ENCODE results near the gene LCN2.
A peak's percentile ranks its signal among the peaks of the same experiment; 100 is the strongest.
"Not testable (repeated sequence)": the region's sequence is repeated elsewhere in the genome, so short reads cannot be mapped to it uniquely, and the experiment has no call there.

Gene LCN2

DNA sequence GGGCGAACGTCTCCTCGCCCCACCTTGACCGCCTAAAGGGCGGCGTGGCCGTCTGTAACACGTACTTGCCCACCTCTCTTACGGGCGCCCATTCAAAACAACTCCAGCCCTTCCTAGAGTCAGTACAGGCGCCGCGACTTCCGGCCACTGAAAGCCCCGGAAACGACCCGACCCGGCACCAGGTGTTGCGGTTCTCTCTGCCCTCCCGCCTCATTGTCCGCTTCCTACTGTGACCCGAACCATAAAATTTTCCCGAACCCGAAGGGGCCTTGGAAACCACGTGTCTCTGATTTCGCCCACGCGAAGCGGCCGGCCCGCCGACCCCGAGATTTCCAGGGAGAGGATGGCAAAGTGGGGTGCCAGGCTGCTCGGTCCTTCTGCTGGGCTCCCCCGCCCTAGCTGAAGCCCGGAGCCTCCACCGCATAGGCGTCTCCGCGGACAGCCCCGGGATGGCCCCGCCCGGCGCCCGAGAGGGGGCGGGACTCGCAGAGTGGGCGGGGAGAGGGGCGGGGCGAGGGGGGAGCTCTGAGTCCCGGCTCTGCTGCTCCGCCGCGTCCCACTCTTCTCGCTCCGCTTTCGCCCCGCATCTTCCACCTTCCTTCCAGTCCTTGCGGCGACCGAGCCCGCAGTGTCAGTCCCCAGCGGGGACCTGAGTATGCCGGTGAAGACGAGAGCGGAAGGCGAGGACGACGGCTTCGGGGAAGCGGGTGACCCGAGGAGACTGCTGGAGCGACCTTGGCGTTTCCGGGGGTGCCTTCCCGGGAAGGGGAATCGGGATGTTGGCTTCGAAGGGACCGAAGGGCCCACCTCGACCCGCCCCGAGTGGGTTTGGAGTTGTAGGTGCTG is 21.0 kb upstream of the LCN2 start:
- peak; percentile 95 for DNase-seq (ENCODE audit: low read depth, low spot score)

DNA sequence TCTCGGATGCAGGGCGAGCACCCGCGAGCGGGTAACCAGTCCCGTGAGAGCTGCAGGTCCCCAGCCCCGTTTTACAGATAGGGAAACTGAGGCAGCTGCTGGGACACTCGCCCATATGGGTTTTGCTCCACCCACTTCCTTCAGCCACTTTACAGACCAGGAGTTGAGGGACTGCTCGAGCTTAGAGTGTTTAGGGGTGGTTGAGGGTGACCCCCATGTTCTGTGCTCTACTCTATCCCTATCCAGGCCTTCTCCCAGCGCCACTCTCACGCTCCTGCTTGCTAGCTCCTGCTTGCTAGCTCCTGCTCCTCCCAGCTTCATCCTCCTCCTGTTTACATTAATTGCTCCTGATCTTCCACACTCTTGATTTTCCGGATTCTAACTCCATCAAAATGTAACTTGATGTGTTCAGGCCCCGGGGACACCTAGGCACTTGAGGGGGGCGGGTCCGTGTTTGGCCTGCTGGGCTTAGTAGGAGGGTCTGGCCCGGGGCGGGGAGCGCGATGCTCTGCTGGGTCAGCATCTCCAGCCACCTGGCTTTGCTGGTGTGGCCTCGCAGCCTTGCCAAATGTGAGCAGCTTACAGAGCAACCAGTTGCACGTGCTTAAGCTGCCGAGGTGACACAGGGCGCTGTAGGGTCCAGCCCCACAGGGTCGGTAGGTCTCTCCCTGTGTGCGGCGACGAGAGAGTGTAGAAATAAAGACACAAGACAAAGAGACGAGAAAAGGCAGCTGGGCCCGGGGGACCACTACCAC is 20.2 kb upstream of the LCN2 start:
- DNase-seq (ENCODE audit: low read depth, low spot score): no peak

DNA sequence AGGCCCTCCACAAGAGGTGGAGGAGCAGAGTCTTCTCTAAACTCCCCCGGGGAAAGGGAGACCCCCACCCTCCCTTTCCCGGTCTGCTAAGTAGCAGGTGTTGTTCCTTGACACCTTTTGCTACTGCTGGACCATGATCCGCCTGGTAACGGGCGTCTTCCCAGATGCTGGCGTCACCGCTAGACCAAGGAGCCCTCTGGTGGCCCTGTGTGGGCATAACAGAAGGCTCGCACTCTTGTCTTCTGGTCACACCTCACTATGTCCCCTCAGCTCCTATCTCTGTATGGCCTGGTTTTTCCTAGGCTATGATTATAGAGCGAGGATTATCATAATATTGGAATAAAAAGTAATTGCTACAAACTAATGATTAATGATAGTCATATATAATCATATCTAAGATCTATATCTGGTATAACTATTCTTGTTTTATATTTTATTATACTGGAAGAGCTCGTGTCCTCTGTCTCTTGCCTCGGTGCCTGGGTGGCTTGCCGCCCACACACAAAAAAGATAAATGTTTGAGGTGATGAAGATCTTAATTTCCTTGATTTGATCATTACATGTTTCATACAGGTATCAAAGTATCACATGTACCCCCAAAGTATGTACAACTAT is 19.2 kb upstream of the LCN2 start:
- DNase-seq (ENCODE audit: low read depth, low spot score): not testable (repeated sequence)

DNA sequence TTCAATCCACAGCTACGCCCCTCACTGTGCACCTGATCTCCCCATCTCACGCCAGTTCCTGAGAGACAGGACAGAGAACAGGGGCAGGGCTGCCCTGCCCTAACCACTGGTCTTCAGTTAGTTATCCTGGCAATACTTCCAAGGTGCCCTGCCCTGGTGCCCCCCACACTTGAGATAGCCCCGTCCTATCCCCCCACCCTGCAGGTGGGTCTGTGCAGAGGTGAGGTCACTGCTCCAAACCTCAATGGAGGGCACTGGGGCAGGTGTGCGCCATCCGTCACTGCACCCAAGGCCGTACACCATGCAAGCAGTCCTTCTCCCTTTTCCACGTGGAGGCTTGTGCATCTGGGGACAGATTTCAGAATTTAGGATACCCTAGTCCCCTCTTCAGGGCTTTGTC is 18.6 kb upstream of the LCN2 start:
- DNase-seq (ENCODE audit: low read depth, low spot score): not testable (repeated sequence)

DNA sequence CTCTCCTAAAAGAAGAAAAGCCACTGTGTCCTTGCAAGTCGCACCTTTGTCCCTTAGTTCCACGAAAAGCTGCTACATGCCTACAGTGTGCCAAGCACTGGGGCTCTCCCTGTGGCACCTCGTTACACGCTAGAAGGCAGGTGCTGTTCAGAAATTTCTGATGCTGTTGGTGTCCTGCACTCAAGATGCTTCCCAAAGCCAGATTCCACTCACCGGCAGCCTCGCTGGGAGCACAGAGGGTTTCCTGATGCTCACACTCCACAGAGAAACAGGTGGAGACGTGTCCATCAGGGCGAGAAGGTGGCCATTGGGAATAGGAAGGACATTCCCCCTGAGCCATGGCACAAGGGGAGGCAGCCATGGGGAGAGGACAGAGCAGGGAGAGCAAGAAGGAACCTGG is 17.9 kb upstream of the LCN2 start:
- DNase-seq (ENCODE audit: low read depth, low spot score): not testable (repeated sequence)

DNA sequence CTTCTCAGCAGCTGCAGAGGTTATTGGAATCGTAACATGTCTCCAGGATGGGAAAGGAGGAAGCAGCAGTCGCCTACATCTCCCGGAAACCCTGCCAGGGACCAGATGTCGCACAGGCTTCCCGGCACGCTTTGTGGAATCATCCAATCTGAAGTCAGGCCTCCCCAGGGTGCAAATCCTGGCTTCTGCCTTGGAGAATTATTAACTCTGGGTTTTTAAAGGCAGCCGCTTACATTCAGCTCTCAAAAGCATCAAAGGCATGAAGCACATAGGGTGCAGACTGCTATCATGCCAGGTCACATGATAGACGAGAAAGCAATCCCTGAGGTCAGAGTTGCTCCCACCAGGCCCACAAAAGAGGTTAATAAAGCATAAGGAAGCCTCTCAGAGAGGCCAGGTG is 17.1 kb upstream of the LCN2 start:
- not testable (repeated sequence) for DNase-seq (ENCODE audit: low read depth, low spot score)

DNA sequence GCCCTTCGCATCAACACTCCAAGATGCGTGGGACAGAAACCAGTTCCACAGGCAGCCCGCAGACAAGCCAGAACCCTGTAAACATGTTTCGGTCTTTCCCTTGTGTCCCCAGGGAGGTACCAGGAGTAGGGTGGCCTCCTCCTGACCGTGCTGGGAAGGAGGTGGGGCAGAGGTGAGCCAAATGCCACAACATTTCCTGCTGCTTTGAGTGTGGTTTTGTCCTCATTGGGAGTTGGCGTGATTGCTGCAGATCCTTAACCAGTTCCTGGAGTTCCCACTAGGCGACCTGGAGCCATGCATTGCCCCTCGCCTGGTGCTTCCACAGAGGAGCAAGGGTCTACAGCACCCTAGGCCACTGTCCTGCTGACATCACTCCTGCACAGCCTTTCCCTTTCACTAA is 13.7 kb upstream of the LCN2 start:
- DNase-seq (ENCODE audit: low read depth, low spot score): not testable (repeated sequence)

DNA sequence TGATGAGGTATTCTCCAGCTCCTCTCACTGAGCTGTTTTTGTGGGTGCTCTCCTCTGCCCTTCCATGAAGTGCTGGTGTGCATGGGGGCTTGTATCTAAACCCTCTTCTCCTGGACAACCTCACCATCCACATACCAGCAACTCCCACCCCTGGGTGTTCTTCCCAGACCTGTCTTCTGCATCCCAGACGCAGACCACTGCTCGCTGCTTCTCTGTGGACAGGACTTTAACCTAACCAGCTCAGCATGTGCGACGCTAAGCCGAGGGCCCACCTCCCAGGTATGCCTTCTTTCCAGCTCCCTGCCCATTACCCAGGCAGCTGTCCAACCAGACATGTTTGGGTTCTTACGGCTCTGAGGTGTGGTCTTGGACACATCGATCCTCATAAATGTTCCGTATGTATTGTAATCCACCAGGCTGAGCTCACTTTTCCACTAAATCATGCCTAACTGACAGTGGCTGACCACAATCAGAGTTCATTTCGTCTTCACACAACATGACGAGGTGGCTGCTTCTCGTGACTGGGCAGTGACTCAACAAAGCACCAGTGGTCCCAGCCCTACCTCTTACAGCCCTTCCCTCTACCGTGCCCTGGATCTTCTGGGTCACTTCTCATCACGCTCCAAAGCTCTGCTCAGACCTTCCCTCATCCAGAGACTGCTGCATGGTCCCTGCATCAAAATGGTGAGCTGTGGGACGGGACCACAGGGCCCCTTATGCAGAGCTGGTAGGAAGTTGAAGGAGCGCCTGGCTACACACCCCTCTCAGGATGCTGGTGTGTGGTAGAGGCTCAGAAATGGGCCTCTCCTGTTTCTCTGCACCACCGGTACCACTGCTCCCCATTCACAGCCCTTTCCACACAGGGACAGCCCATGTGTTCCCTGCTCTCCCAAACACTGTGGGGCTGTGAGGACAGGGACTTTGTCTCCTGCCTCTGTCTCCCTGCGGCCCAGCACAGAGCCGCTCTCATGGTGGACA is 12.1 kb upstream of the LCN2 start:
- peak; percentile 87 for DNase-seq (ENCODE audit: low read depth, low spot score)

DNA sequence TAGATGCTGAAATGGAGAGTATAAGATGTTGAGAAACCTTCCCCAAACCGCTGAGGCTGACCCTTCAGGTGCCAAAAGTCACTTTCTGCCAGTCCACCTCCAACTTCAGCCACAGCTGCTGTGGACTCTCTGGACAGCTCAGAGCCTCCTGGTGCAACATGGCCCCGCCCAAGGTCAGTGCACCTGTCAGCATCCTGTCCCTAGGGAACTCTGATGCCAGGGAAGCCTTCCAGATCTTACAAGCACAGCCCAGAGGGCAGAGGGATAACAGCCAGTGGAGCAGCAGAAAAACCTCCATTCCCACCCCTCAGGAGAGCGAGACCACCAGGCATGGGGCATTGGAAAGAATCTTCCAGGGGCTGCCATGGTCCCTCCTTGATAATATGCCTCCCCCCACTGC is 11.3 kb upstream of the LCN2 start:
- DNase-seq (ENCODE audit: low read depth, low spot score): no peak

DNA sequence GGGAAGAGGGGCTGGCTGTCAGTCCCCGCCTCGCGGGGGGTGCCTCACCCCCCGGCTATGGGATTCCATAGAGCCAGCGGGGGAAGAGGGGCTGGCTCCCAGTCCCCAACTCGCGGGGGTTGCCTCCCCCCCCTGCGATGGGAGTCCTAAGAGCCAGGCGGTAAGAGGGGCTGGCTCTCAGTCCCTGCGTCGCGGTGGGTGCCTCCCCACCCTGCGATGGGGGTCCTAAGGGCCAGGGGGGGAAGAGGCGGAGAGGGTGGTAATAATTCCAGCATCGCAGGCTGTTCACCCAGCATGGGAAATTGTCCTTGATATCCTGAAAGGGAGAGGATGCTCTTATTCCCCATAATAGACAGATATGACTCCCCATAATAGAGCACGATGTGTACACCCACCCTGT is 9.6 kb upstream of the LCN2 start:
- DNase-seq (ENCODE audit: low read depth, low spot score): no peak

DNA sequence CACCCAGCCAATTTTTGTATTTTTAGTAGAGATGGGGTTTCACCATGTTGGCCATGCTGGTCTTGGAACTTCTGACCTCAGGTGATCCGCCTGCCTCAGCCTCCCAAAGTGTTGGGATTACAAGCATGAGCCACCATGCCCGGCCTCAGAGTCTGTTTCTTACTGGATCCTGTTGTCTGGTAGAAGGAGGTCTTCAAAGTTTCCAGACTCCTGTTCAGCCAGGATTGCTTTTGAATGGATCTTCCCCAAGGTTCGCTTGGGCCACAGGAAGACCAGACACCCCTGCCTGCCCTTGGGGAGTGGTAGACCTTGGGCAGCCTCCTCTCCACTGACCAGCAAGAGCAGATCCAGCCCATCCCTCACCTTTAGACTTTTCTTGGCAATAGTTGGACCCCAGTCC is 7.6 kb upstream of the LCN2 start:
- no peak for DNase-seq (ENCODE audit: low read depth, low spot score)

DNA sequence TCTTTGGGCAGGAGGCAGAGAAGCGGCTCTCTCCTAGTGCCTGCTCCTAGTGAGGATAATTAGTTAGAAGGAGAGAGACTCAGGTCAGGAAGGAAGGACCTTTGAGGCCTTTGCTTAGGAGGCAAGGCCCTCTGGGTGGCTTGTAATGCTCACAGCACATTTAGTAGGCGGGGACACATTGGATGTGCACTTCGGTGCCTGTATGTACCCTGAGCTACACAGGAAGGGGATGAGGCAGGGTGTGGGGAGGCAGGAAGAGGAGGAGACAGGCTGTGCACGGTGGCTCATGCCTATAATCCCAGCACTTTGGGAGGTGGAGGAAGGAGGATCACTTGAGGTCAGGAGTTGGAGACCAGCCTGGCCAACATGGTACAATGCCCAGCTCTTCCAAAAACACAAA is 7.2 kb upstream of the LCN2 start:
- no peak for DNase-seq (ENCODE audit: low read depth, low spot score)

DNA sequence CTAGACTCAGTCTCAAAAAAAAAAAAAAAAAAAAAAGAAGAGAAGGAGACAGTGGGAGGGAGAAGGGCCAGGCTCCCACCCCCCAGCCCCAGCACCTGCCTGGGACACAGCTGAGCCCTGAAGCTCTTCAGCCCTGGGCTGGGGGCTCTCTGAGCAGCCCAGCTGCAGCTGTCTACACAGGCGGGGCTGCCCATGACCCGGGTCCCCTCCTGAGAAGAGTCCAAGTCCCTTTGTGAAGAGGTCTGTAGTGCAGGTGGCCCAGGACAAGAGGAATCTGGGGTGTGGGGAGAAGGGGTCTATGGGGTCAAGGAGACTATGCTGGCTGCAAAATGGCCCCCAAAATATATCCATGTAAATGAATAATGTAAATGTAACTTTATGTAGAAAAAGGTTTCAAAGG is 6.7 kb upstream of the LCN2 start:
- no peak for DNase-seq (ENCODE audit: low read depth, low spot score)

DNA sequence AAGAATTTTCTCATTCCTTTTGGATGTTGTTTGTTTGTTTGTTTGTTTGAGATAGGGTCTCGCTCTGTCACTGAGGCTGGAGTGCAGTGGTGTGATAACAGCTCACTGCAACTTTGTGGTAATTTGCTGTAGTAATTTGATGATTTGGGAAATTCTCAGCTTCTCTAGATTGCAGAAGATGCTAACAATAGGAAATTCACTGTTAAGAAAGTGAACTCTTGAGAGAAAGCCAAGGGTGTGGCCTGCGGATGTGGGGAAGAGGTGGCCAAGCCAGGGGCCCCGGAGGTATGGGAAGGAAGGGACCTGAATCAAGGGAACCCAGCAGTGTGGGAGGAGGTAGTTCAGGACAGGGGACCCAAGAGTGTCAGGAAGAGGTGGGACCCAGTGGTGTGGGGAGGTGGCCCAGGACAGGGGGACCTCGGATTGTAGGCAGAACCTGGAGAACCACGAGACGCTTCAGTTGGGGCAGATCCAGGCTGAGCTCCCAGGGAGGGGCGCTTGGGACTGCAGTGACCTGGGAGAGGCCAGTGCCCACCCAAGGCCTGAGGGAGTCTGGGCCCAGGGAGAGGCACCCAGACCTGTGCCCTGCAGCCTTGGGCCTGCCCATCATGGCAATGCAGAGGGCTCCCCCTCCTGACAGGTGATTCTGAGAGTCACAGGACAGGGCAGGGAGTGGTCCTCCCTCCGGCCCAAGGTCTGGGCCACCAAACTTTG is 5.6 kb upstream of the LCN2 start:
- no peak for DNase-seq (ENCODE audit: low read depth, low spot score)

DNA sequence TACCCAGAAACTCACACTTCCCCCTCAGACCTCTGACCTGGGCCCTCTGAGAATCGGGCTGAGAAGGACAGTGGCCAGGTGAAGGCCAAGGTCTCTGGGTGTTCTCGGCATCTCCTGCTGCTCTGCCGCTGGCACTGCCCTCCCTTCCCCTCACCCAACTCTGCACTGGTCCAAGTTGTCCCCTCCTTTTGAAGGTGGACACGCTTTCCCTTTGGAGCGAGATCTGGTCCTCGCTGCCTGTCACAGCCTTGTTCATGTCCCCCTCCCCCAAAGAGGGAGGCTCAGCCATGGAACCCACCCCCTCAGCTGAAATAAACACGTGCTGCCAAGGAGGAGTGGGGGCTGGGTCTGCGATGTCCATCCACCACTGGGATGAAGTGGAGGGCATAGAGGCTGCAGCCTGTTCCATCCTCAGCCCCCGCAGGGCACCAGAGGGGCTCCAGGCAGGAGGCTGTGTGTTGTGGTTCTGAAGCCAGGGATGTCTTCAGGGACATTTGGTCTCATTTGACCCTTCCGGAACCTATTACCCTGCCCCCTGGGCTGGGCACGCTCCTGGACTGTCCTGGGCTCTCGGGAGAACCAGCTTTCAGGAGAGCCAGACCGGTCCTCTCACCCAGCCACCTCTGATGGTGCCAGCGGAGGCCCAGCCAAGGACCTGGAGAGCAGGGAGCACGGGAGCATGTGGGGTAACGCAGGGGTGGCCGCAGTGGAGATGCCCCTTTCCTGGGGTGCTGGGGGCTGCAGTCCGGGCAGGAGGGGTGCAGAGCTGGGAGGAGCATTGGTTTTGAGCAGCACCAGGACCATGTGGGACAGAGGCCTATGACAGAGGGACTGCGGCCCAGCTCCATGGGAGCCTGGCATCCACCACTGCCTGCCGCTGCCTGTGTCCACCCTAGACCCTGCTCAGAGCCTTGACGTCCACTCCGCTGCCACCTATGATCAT is 4.7 kb upstream of the LCN2 start:
- no peak for DNase-seq (ENCODE audit: low read depth, low spot score)

DNA sequence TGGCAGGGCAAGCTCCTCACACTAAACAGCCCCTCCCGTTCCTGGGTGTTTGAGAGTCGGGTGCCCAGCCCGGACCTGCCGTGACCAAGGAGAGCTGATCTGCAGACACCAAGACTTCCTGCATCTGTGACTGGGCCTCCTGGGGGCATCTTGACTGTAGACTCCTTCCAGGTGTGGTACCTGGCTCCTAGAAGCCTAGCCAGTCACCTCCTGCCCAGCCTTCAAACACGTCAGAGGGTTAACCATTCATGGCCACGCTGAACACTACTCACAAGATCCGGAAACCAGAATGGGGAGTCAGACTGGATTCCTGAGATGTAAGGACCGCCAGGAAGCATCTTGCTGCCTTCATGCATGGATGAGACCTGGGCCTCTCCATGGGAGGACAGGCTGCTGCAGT is 3.7 kb upstream of the LCN2 start:
- no peak for DNase-seq (ENCODE audit: low read depth, low spot score)

DNA sequence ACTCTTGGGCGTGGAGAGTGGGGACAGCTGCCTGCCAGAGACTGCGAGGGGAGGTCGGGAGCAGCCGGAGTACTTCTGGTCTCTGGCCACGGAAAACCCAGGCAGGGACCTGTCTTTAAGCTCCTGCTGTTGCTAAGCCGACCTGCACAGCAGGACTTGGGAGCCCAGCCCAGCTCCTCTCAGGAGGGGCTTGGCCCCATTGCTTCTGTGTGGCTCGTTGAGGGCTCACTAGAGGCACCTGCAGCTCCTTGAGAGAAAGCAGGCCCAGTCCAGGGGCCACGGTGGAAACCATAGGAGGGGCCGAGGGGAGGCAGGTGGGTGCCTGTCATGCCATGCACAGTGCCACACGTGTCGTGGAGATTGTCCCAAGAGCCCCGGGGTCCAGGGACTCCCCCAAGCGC is 3.3 kb upstream of the LCN2 start:
- no peak for DNase-seq (ENCODE audit: low read depth, low spot score)

DNA sequence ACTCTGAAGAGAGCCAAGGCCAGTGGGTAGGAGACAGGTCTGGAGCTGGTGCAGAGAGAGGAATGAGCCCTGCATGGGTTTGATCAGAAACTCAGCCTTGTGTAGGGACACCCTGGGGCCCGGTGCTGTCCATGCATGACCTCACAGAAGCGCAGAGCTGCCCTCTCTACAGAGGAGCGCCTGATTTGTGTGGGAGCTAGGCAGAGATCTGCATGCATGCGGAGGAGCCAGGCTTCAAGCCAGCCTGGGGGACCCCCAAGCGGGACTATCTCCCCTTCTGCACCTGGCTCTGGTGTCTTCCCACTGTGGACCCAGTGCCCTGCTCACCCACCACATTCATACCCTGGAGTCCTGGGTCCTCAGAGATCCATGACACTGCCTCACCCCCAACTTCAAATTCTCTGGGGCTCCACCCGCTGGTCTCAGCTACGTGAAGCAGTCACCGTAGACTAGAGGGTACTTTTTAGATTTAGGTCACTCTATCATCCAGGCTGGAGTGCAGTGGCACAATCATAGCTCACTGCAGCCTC is 2.6 kb upstream of the LCN2 start:
- DNase-seq (ENCODE audit: low read depth, low spot score): no peak

DNA sequence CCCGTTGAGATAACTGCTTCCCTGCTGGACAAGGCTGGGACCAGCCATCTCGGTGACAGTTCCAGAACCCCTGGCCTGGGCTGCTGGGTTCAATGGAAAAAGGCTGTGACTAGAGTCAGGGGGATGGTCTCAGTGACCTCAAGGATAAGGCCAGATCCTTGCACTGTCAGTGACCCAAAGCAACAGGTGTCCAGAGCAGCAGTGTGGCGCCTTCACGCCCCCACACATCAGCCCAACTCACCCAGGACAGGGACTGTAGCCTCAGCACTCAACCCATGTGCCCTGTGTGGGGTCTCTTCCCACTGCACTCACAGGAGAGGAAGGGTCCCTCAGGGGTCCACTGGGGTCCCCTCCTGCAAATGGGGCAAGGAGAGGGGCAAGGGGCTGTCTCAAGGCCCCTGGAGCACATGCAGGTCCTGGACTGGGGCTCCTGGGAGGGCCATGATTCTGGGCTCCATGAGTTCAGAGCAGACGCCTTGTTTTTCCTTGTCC is 698 bp upstream of the LCN2 start:
- DNase-seq (ENCODE audit: low read depth, low spot score): no peak

Measured in astrocyte of the hippocampus (primary cell).